DMS53 treated with DMSO at 0.1 percent for 48 hours (cell line): ENCODE data around the gene RAB18.
A peak's percentile ranks its signal among the peaks of the same experiment; 100 is the strongest.
"Not testable (repeated sequence)": the region's sequence is repeated elsewhere in the genome, so short reads cannot be mapped to it uniquely, and the experiment has no call there.

Experiments used
- DNase-seq: peaks from one replicate; lab custom pipeline; 2025; ENCODE audit not compliant: unreplicated experiment; lab: John Stamatoyannopoulos, UW

RAB18 gene

GRCh38 chr10:27504007-27504807, at the start of gene RAB18:
Gene RAB18 (plus strand): TSS chr10:27504304. CDS start chr10:27504370, 66 bp downstream.
- peak; percentile 97 for DNase-seq

- no peak for DNase-seq
These were observed 49.3 kb upstream of the RAB18 start for GRCh38 chr10:27454837-27455236.

GRCh38 chr10:27457261-27457945, 46.7 kb upstream of the RAB18 start:
- no peak for DNase-seq

GRCh38 chr10:27457966-27458365, 46.1 kb upstream of the RAB18 start:
- no peak for DNase-seq

- no peak for DNase-seq
These were observed 42.8 kb upstream of the RAB18 start for GRCh38 chr10:27461312-27461711.

- no peak for DNase-seq
These were observed 40.1 kb upstream of the RAB18 start for GRCh38 chr10:27463961-27464360.

GRCh38 chr10:27464993-27465392, 39.1 kb upstream of the RAB18 start:
- DNase-seq = no peak

- DNase-seq = not testable (repeated sequence)
These were observed 38.5 kb upstream of the RAB18 start for GRCh38 chr10:27465596-27465995.

- no peak for DNase-seq
These were observed 33.2 kb upstream of the RAB18 start for GRCh38 chr10:27470885-27471284.

- DNase-seq = no peak
These were observed 29.4 kb upstream of the RAB18 start for GRCh38 chr10:27474741-27475140.

GRCh38 chr10:27479016-27479415, 25.1 kb upstream of the RAB18 start:
- DNase-seq = no peak

- DNase-seq = no peak
These were observed 22.6 kb upstream of the RAB18 start for GRCh38 chr10:27481486-27481885.

- DNase-seq = no peak
These were observed 20.8 kb upstream of the RAB18 start for GRCh38 chr10:27482984-27483956.

- DNase-seq = no peak
These were observed 18.7 kb upstream of the RAB18 start for GRCh38 chr10:27485368-27485767.

GRCh38 chr10:27485986-27486385, 18.1 kb upstream of the RAB18 start:
- DNase-seq = no peak

- DNase-seq = no peak
These were observed 13.3 kb upstream of the RAB18 start for GRCh38 chr10:27490807-27491206.

- DNase-seq = no peak
These were observed 9.8 kb upstream of the RAB18 start for GRCh38 chr10:27494116-27494805.

GRCh38 chr10:27496137-27496536, 8.0 kb upstream of the RAB18 start:
- DNase-seq = no peak

- DNase-seq = no peak
These were observed 4.0 kb upstream of the RAB18 start for GRCh38 chr10:27500096-27500495.

GRCh38 chr10:27500886-27501285, 3.2 kb upstream of the RAB18 start:
- no peak for DNase-seq
